Stomach (tissue), 4 donors: Measurements from ENCODE around the gene GCNA.

ENCODE experiments used
- POLR2A ChIP-seq, 4 donors: fragments of 450-650 bp; IDR thresholded peaks; one replicate each; pipeline ENCODE4 v1.6.1; 2016; ENCODE audit warnings: antibody characterized with exemption in 4 of 4, control low read depth in 2 of 4, mild to moderate bottlenecking in 1 of 4, moderate library complexity in 1 of 4
- POLR2AphosphoS5 ChIP-seq, 3 donors: sonication (generic); formaldehyde crosslinking; IDR thresholded peaks; one replicate each; pipeline ENCODE4 v1.6.1; 2016; ENCODE audit warnings: antibody characterized with exemption in 3 of 3
- TF ChIP-seq, protein P1 (sequence below), 7 experiments: fragments of 450-650 bp in 4 of 7; fragments of 200-600 bp in 3 of 7; sonication (generic) in 3 of 7; IDR thresholded peaks; one replicate each; pipeline ENCODE4 v1.5.1; 2016 to 2019; ENCODE audit warnings: antibody characterized with exemption in 7 of 7, control low read depth in 2 of 7, mild to moderate bottlenecking in 1 of 7

DNA sequence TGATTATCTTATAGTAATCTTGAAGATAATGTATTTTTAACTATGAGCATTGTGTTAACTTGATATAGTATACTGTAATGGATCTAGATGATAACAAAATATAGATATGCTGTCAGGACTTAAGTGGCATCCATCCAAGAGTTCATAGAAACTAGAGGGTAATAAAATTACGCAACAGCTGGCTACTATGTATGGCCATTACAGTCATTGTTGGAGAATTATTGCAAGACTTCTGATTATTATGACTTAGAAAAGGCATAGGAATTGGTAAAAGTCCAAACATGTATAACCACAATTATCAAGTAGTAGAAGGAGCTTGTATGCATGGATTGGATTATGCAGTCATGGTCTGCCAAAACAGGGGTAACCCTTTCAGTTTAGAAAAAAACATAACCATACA, 35.8 kb upstream of the GCNA start:
- TF ChIP-seq POLR2AphosphoS5 (IDR thresholded peaks at IDR 0.05): no peak
- TF ChIP-seq, protein P1, sequence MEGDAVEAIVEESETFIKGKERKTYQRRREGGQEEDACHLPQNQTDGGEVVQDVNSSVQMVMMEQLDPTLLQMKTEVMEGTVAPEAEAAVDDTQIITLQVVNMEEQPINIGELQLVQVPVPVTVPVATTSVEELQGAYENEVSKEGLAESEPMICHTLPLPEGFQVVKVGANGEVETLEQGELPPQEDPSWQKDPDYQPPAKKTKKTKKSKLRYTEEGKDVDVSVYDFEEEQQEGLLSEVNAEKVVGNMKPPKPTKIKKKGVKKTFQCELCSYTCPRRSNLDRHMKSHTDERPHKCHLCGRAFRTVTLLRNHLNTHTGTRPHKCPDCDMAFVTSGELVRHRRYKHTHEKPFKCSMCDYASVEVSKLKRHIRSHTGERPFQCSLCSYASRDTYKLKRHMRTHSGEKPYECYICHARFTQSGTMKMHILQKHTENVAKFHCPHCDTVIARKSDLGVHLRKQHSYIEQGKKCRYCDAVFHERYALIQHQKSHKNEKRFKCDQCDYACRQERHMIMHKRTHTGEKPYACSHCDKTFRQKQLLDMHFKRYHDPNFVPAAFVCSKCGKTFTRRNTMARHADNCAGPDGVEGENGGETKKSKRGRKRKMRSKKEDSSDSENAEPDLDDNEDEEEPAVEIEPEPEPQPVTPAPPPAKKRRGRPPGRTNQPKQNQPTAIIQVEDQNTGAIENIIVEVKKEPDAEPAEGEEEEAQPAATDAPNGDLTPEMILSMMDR (IDR thresholded peaks at IDR 0.05): no peak
- TF ChIP-seq POLR2A (IDR thresholded peaks at IDR 0.05): no peak
